HG03196 (cell line): ENCODE measurements around the gene GIGYF2.
"Not testable (repeated sequence)": the region's sequence is repeated elsewhere in the genome, so short reads cannot be mapped to it uniquely, and the experiment has no call there.

Source experiments
- ATAC-seq: cut with Tn5 transposase; IDR thresholded peaks from one replicate; pipeline ENCODE4 v1.9.1; 2021; ENCODE audit not compliant: unreplicated experiment

GIGYF2 gene

DNA sequence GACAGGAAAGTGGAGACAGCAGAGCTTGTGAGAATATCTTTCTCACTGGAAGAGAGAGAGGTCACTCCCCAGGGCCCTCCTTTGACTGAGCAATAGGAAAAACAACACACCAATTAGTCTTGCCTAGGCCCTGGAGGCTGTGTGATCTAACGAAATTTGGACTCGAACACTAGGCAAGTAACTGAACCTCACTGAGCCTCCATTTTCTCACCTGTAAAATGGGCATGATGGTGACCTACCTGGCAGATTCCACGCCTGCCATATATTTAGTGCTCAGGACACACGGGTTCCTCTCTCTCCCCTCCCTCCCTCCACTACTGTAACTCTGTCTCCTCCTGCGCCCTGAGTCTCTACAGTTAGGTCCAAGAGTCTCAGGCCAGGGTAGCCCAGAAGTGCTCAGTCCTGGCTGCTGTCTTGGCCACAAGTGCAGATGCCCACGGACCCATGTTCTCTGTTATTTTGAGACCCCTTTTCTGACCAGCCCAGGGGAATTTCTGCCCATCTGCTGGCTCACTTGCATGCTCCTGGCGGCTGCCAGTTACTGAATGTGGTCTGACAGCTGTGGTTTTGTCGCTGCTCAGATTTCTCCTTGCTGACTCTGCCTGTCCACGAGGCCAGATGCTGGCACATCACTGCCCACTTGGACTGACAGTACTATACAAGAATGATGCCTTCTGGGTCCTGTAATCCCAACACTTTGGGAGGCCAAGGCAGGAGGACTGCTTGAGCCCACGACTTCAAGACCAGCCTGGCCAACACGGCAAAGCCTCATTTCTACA, 9.6 kb upstream of the GIGYF2 start:
- no peak for ATAC-seq

- ATAC-seq: no peak
These were observed 8.9 kb upstream of the GIGYF2 start for GRCh38 chr2:232688201-232688600.

DNA sequence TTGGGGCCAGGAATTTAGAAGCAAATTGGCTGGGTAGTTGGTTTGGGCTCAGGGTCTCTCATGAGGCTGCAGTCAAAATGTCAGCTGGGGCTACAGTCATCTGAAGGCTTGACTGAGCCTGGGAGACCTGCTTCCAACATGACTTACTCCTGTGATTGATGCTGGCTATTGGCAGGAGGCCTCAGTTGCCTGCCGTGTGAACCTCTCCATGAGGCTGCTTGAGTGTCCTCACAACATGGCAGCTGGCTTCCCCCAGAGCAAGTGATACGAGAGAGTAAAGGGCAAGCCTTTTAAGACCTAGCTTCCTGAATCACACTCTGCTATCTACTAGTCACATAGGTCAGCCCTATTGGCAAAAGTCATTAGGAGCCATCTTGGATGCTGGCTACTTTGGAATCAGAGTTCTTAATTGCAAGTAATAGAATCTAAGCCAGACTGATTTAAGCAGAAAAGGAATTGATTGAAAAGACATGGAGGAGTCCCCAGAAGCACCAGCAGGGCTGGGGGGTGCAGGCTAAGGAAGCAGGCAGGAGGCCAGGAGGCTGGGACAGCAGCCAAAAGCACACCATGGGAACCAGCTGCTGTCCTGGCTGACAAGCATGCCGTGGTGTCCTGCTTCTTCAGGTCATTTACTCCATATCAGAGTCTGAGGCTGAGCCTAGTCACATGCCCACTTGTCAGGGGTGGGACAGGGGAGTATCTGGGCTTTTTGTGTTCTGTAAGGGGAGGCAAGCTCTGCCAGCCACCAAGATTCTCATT, 7.8 kb upstream of the GIGYF2 start:
- ATAC-seq: no peak

DNA sequence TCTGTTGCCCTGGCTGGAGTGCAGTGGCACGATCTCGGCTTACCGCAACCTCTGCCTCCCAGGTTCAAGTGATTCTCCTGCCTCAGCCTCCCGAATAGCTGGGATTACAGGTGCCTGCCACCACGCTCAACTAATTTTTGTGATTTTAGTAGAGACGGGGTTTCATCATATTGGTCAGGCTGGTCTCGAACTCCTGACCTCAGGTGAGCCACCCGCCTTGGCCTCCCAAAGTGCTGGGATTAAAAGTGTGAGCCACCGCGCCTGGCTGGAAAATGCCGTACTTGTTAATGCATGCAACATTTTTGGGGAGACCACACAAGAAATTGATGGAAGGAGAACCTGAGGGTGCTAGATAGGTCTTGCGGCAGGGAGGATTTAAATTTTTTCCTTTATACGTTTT, 6.0 kb upstream of the GIGYF2 start:
- not testable (repeated sequence) for ATAC-seq

- ATAC-seq: no peak
These were observed 3.8 kb upstream of the GIGYF2 start for GRCh38 chr2:232693344-232693743.

GRCh38 chr2:232696609-232697058, 497 bp upstream of the GIGYF2 start:
- ATAC-seq: no peak

DNA sequence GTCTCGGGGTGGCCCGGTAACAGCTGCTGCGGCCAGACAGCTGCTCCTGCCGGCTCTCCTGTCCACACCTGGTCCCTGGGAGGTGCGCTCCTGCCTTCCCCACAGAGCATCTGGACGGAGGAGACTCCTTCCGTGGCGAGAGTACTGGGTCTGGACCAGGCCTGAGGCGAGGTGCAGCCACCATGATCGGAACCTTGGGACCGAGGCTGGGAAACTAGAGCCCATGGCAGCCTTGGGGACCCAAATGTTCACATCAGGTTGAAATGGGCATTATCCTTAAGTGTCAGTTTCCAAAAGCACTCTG, 628 bp downstream of the GIGYF2 start:
- peak; percentile 22 for ATAC-seq

DNA sequence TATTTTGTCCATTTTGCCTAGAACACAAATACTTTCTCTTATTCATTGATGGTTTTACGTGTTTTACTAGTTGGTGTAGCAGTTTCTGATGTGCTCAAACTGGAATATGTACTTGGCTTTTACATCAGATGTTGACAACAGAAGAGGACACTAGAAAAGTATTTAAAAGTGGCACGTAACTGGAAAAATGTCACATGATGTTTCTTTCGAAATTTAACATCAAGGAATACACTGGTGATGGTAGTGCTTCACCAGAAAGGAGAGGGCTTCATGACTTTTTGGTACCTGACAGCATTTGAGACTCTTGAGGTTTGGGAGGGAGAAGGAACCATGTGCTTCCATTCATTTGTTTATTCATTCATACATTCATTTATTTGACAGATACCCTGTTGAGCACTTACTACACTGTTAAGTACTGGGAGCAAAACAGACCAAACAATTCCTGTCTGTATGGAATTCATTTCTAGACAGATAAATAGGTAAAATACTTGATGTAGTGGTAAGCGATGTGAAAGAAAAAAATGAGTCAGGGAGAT, 1.5 kb downstream of the GIGYF2 start:
- no peak for ATAC-seq

GRCh38 chr2:232699110-232699509, 2.0 kb downstream of the GIGYF2 start:
- no peak for ATAC-seq

DNA sequence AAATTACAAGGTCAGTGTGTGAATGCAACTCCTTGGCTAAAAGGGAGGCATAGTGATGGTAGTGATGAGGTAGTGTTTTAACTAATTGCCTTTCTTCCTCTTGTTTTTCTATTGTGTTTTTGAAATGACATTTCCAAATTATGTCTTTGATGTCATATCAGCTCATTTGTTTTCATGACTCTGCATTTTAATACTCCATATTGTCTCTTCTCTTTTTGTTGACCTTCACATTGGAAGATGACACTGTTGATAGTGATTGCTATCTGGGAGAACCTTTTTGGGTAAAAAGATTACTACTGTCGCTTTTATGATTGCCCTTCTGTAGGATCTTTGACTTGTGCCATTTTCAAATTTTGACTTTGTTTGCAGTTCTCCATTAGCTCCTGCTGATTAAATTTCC, 3.0 kb downstream of the GIGYF2 start:
- no peak for ATAC-seq

DNA sequence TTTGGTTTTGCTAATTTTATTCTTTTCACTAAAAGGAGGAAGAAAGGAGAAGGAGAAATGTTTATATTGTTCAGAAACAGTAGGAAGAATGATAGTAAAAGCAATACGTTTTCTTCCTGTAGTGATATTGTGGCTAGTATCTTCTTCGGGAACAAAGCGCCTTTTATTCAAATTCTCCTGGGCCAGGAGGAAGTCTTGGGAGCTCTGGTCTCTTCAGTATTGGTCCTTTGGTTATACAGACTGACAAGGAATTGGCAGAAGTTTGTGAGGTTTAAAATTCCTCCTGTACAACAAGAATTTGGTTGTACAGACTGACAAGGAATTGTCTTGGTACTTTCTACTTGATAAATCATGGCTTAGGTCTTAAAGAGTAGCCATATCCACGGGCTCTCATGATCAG, 9.9 kb downstream of the GIGYF2 start:
- ATAC-seq: no peak

- no peak for ATAC-seq
These were observed 16.4 kb downstream of the GIGYF2 start for GRCh38 chr2:232713505-232713904.

GRCh38 chr2:232714969-232715368, 17.8 kb downstream of the GIGYF2 start:
- ATAC-seq: no peak

DNA sequence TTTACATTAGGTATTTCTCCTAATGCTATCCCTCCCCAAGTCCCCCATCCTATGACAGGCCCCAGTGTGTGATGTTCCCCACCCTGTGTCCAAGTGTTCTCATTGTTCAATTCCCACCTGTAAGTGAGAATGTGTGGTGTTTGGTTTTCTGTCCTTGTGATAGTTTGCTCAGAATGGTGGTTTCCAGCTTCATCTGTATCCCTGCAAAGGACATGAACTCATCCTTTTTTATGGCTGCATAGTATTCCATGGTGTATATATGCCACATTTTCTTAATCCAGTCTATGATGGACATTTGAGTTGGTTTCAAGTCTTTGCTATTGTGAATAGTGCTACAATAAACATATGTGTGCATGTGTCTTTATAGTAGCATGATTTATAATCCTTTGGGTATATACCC, 22.9 kb downstream of the GIGYF2 start:
- ATAC-seq: not testable (repeated sequence)

GRCh38 chr2:232721261-232721660, 24.1 kb downstream of the GIGYF2 start:
- ATAC-seq: no peak

DNA sequence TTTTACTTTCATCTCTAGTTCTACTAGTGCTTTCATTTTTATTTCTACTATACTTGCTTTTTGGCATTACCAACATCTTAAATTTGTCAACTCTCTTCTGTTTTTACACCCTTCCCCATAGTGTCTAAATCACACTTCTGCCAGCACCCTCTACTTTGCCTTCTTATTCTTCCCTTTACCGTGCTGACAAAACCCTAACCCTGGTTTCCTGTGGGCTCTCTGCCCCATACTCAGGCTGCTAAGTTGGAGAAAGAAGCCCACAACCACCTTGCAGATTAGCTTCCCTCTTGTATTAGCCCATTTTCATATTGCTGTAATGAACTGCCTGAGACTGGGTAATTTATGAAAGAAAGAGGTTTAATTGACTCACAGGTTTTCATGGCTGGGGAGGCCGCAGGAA, 24.8 kb downstream of the GIGYF2 start:
- no peak for ATAC-seq

DNA sequence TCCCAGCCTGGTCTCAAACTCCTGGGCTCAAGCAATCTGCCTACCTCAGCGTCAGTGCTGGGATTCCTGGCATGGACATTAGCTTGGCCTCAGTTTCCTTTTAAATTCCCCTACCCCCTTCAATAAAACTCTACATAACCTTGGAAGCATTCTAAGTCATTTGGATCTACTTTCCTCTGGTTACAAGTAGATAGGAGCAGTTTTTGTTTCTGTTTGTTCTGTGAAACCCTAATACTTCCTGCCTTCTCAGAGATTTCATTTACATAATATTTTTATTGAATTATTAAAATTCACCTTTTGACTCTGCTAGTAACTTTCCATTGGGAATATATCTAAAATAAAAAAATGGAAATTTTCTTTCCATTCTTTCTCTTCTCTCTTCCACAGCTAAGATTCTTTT, 25.9 kb downstream of the GIGYF2 start:
- no peak for ATAC-seq

GRCh38 chr2:232728785-232729184, 31.7 kb downstream of the GIGYF2 start:
- ATAC-seq: no peak

GRCh38 chr2:232731470-232731869, 34.3 kb downstream of the GIGYF2 start:
- ATAC-seq: no peak

DNA sequence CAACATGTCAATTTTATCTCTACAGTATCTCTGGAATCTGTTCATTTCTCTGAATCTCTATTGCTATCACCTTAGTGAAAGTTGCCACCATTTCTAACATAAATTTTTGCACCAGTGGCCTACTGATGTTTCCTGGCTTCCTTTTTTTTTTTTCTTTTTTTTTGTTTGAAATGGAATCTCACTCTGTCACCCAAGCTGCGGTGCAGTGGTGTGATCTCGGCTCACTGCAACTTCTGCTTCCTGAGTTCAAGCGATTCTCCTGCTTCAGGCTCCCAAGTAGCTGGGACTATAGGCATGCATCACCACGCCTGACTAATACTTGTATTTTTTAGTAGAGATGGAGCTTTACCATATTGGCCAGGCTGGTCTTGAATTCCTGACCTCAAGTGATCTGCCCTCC, 44.2 kb downstream of the GIGYF2 start:
- no peak for ATAC-seq

GRCh38 chr2:232741972-232742371, 44.8 kb downstream of the GIGYF2 start:
- no peak for ATAC-seq

GRCh38 chr2:232744963-232745362, 47.8 kb downstream of the GIGYF2 start:
- ATAC-seq: no peak
